RPMI8226 (cell line): ENCODE results near the gene DST.

Experiments
- DNase-seq: peaks from one replicate; pipeline ENCODE4 v3.0.0-alpha.2; 2015

DST gene

GRCh38 chr6:56424064-56424463 is 218.6 kb downstream of the DST start:
- no peak for DNase-seq

- no peak for DNase-seq
Measured at GRCh38 chr6:56420296-56420695, 222.4 kb downstream of the DST start.

DNA sequence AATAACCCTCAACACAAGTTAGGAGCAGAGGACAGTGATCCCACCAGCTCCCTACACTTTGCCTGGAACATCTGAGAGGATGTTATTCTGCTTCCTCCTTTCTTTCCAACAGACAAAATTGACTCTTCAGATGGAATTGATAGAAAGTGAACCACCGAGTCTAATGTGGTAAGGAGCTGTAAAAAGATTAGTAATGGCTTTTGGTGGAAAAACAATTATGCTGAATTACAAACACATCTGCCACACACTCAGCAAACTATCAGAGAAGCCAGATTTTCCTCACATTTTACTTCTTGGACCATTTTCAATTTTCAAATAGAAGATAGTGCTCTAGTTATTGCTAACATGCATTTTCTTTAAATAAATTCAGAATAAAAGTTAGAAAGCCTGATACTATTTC is 223.5 kb downstream of the DST start:
- DNase-seq: no peak

DNA sequence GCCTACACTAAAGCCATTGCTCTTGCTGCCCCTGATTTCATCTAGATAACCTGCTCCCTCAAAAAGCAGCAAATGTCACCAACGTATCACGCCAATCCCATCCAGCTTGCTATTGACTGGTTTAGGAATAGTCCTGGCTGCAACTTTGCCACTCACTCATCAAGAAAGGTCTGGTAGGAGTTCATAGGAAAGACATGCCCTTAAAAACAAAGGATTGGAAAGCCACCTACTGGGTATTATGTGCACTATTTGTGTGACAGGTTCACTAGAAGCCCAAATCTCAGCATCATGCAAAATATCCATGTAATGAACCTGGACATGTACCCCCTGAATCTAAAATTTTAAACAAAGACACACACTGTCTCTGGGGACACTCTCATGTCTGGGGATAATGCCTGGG is 224.9 kb downstream of the DST start:
- no peak for DNase-seq

DNA sequence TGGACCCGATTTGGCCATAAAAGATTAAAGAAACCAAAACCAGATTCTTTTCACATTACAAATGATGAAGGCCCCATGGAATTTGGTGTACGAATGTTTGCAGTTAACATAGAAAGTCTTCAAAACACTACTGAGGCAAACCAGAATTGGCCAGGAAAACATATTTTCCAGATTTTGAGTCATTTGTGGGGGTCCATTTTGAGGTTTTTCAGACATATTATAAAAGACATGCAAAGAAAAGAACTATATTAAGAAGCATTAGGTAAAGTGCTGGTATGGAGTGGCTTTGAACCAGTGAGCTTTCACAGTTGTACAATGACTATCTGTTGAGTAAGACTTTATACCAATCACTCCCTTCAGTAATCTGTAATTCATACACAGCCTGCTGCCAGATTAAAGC is 226.4 kb downstream of the DST start:
- no peak for DNase-seq

- DNase-seq: no peak
Measured at GRCh38 chr6:56408976-56409375, 233.7 kb downstream of the DST start.
